ENCODE results near the gene KHSRP. TPM values are rescaled to one million over a fixed set of nuclear protein-coding genes. Genes with fewer than 3 reads are reported as not detected.

Gene KHSRP
- total and polyA plus RNA-seq, 2 of the 13 experiments (the other 11 are each of a cell fraction or from before 2014, with no cell fraction given): 72.1 to 129 TPM

DNA sequence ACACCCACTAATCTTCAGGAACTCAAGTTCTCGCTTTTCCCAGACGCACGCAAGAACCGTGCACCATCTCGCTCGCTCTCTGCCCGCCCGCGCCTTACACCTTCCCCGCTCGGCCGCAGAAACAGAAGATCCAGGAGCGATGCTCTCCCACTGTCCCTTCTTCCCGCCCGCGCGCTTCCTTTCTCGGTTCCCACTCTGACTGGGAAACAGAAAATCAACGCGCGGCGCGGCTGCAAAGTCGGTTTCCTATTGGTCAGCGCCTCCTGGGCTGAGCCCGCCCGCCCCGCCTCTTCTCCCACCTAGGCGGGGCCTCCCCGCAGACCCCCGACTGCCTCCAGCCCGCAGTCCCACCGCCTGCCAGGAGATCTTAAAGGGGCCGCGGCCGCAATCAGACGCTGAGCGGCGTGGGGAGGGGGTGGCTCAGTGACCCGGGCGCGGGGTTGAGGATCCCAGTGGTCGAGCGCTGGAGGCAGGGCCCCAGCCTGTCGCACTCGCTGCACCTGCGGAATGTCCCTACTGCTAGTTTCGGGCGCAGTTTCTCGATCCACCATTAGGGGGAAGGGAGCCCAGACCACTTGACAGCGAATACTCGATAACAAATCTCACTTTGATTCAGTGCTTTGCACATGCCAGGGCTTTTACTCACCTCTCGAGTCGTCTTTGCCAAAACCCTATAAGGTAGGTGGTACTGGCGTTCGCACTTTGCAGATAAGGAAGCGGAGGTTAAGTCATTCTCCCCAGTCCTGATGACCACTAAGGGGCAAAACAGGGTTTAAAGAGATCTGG is 35.7 kb upstream of the KHSRP start (continued):
- TF ChIP-seq, protein P1, sequence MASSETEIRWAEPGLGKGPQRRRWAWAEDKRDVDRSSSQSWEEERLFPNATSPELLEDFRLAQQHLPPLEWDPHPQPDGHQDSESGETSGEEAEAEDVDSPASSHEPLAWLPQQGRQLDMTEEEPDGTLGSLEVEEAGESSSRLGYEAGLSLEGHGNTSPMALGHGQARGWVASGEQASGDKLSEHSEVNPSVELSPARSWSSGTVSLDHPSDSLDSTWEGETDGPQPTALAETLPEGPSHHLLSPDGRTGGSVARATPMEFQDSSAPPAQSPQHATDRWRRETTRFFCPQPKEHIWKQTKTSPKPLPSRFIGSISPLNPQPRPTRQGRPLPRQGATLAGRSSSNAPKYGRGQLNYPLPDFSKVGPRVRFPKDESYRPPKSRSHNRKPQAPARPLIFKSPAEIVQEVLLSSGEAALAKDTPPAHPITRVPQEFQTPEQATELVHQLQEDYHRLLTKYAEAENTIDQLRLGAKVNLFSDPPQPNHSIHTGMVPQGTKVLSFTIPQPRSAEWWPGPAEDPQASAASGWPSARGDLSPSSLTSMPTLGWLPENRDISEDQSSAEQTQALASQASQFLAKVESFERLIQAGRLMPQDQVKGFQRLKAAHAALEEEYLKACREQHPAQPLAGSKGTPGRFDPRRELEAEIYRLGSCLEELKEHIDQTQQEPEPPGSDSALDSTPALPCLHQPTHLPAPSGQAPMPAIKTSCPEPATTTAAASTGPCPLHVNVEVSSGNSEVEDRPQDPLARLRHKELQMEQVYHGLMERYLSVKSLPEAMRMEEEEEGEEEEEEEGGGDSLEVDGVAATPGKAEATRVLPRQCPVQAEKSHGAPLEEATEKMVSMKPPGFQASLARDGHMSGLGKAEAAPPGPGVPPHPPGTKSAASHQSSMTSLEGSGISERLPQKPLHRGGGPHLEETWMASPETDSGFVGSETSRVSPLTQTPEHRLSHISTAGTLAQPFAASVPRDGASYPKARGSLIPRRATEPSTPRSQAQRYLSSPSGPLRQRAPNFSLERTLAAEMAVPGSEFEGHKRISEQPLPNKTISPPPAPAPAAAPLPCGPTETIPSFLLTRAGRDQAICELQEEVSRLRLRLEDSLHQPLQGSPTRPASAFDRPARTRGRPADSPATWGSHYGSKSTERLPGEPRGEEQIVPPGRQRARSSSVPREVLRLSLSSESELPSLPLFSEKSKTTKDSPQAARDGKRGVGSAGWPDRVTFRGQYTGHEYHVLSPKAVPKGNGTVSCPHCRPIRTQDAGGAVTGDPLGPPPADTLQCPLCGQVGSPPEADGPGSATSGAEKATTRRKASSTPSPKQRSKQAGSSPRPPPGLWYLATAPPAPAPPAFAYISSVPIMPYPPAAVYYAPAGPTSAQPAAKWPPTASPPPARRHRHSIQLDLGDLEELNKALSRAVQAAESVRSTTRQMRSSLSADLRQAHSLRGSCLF (CRISPR knock-in tag; IDR thresholded peaks at IDR 0.05; ENCODE audit: borderline replicate concordance): no peak
- TF ChIP-seq RARG (CRISPR knock-in tag; IDR thresholded peaks at IDR 0.05; ENCODE audit: low read depth): no peak
- TF ChIP-seq KAT7 (CRISPR knock-in tag; IDR thresholded peaks at IDR 0.05; ENCODE audit: borderline replicate concordance): peak; percentile 42; the same call in 1 of the 2 replicates
- no peak for TF ChIP-seq PHB2 (IDR thresholded peaks at IDR 0.05; ENCODE audit: partially characterized antibody)
- TF ChIP-seq KDM4B (CRISPR knock-in tag; IDR thresholded peaks at IDR 0.05): 0 out of 2 replicates have a peak, but pooled peaks have one; percentile 43
- no peak for TF ChIP-seq ZNF816 (CRISPR knock-in tag; IDR thresholded peaks at IDR 0.05; ENCODE audit: borderline replicate concordance)
- TF ChIP-seq, protein P2, sequence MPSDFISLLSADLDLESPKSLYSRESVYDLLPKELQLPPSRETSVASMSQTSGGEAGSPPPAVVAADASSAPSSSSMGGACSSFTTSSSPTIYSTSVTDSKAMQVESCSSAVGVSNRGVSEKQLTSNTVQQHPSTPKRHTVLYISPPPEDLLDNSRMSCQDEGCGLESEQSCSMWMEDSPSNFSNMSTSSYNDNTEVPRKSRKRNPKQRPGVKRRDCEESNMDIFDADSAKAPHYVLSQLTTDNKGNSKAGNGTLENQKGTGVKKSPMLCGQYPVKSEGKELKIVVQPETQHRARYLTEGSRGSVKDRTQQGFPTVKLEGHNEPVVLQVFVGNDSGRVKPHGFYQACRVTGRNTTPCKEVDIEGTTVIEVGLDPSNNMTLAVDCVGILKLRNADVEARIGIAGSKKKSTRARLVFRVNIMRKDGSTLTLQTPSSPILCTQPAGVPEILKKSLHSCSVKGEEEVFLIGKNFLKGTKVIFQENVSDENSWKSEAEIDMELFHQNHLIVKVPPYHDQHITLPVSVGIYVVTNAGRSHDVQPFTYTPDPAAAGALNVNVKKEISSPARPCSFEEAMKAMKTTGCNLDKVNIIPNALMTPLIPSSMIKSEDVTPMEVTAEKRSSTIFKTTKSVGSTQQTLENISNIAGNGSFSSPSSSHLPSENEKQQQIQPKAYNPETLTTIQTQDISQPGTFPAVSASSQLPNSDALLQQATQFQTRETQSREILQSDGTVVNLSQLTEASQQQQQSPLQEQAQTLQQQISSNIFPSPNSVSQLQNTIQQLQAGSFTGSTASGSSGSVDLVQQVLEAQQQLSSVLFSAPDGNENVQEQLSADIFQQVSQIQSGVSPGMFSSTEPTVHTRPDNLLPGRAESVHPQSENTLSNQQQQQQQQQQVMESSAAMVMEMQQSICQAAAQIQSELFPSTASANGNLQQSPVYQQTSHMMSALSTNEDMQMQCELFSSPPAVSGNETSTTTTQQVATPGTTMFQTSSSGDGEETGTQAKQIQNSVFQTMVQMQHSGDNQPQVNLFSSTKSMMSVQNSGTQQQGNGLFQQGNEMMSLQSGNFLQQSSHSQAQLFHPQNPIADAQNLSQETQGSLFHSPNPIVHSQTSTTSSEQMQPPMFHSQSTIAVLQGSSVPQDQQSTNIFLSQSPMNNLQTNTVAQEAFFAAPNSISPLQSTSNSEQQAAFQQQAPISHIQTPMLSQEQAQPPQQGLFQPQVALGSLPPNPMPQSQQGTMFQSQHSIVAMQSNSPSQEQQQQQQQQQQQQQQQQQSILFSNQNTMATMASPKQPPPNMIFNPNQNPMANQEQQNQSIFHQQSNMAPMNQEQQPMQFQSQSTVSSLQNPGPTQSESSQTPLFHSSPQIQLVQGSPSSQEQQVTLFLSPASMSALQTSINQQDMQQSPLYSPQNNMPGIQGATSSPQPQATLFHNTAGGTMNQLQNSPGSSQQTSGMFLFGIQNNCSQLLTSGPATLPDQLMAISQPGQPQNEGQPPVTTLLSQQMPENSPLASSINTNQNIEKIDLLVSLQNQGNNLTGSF (CRISPR knock-in tag; IDR thresholded peaks at IDR 0.05): no peak
- peak; percentile 68; the same call in 1 of the 2 replicates for TF ChIP-seq YEATS2 (CRISPR knock-in tag; IDR thresholded peaks at IDR 0.05; ENCODE audit: borderline replicate concordance)
- no peak for TF ChIP-seq THYN1 (CRISPR knock-in tag; IDR thresholded peaks at IDR 0.05; ENCODE audit: borderline replicate concordance, low read depth)
- peak; percentile 26 for TF ChIP-seq CCAR2 (optimal IDR thresholded peaks at IDR 0.05; ENCODE audit: low read depth, low read length)
- TF ChIP-seq SYNCRIP (IDR thresholded peaks at IDR 0.05; ENCODE audit: insufficient read depth, low read depth, low read length): no peak
- peak; percentile 46; the same call in 1 of the 2 replicates for TF ChIP-seq SP2 (CRISPR knock-in tag; IDR thresholded peaks at IDR 0.05)
- TF ChIP-seq LCORL (IDR thresholded peaks at IDR 0.05): no peak
- TF ChIP-seq LCORL (CRISPR knock-in tag; IDR thresholded peaks at IDR 0.05): peak; percentile 20; the same call in 1 of the 2 replicates
- 0 out of 2 replicates have a peak, but pooled peaks have one; percentile 46 for TF ChIP-seq ZFP82 (CRISPR knock-in tag; IDR thresholded peaks at IDR 0.05; ENCODE audit: borderline replicate concordance)
- no peak for TF ChIP-seq BRF2 (CRISPR knock-in tag; IDR thresholded peaks at IDR 0.05)
- TF ChIP-seq ZNF83 (CRISPR knock-in tag; IDR thresholded peaks at IDR 0.05; ENCODE audit: borderline replicate concordance): no peak
